Neural cell (in vitro differentiated cells): ENCODE results near the gene TMEM175.

Experiments used
- EP300 ChIP-seq: fragments of 450-650 bp; conservative IDR thresholded peaks from 2 replicates; pipeline ENCODE4 v1.6.1; 2014; ENCODE audit warnings: antibody characterized with exemption, mild to moderate bottlenecking, moderate library complexity; ENCODE audit not compliant: poor library complexity, severe bottlenecking
- EZH2 ChIP-seq: fragments of 200-600, 300-800 bp; shearing (Covaris generic), sonication (generic); IDR thresholded peaks from 2 replicates; pipeline ENCODE4 v1.6.1; 2014; ENCODE audit warnings: antibody characterized with exemption, low read length, borderline replicate concordance, mild to moderate bottlenecking; ENCODE audit not compliant: insufficient read depth, poor library complexity, severe bottlenecking
- MXI1 ChIP-seq: fragments of 450-650 bp; conservative IDR thresholded peaks from 2 replicates; pipeline ENCODE4 v1.6.1; 2014; ENCODE audit warnings: antibody characterized with exemption, mild to moderate bottlenecking; ENCODE audit not compliant: poor library complexity, severe bottlenecking
- RAD21 ChIP-seq: fragments of 450-650 bp; conservative IDR thresholded peaks from 2 replicates; pipeline ENCODE4 v1.6.1; 2014; ENCODE audit warnings: antibody characterized with exemption, mild to moderate bottlenecking, moderate library complexity
- TAF1 ChIP-seq: IDR thresholded peaks from 2 replicates; pipeline ENCODE4 v1.6.1; 2012; ENCODE audit warnings: low read depth
- TF ChIP-seq, protein P1 (sequence below): fragments of 450-650 bp; IDR thresholded peaks from 2 replicates; pipeline ENCODE4 v1.5.1; 2014; ENCODE audit warnings: antibody characterized with exemption, mild to moderate bottlenecking, moderate library complexity; ENCODE audit not compliant: poor library complexity, severe bottlenecking
- TF ChIP-seq, protein P2 (sequence below): IDR thresholded peaks from 2 replicates; pipeline ENCODE4 v1.6.1; 2012; ENCODE audit warnings: borderline replicate concordance

DNA sequence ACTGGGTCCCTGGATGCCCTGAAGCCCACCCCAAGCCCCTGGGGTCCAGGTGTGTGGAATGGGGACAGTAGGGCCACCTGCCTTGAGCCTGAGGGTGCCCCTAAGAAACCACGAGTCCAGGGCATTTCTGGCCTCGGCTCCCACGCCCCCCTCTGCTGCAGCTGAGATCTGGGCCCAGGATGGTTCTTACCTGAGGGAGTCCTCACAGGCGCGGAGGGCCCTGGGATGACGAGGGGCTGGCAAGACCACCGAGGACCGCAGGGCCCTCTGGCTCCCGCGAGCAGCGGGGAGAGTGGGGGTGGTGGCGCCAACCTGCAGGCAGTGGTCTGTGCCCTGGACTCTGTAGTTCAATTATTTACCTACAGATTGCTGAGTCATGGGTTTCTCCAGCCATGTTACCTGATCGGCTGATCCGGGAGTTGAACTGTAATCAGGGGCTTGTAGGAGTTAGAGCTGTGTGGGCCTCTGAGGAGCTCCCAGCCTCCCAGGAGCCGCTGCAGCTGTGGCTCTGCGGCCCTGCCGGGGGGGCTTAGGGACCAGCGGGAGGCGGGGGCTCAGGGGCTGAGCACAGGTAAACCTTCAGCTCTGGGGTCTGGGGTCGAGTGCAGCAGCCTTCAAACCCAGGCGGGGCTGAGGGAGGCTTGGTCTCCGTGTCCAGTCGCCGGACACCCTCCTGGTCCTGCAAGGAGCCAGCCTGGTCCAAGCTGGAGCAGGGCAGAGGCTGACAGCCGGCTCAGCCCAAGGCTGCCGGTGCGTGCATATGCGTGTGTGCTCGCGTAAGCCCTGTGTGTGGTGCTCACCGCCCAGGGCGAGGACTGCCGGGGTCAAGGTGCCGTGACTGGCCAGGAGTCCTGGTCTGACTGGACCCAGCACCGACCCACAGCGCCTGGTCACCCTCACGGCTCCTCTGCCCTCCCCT, 61.1 kb downstream of the TMEM175 start, which contains the start of gene SLC26A1:
- TF ChIP-seq MXI1 (no peak), RAD21 (no peak), TAF1 (no peak), EP300 (no peak), EZH2 (no peak)
- TF ChIP-seq, protein P1, sequence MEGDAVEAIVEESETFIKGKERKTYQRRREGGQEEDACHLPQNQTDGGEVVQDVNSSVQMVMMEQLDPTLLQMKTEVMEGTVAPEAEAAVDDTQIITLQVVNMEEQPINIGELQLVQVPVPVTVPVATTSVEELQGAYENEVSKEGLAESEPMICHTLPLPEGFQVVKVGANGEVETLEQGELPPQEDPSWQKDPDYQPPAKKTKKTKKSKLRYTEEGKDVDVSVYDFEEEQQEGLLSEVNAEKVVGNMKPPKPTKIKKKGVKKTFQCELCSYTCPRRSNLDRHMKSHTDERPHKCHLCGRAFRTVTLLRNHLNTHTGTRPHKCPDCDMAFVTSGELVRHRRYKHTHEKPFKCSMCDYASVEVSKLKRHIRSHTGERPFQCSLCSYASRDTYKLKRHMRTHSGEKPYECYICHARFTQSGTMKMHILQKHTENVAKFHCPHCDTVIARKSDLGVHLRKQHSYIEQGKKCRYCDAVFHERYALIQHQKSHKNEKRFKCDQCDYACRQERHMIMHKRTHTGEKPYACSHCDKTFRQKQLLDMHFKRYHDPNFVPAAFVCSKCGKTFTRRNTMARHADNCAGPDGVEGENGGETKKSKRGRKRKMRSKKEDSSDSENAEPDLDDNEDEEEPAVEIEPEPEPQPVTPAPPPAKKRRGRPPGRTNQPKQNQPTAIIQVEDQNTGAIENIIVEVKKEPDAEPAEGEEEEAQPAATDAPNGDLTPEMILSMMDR = no peak
- TF ChIP-seq, protein P2, sequence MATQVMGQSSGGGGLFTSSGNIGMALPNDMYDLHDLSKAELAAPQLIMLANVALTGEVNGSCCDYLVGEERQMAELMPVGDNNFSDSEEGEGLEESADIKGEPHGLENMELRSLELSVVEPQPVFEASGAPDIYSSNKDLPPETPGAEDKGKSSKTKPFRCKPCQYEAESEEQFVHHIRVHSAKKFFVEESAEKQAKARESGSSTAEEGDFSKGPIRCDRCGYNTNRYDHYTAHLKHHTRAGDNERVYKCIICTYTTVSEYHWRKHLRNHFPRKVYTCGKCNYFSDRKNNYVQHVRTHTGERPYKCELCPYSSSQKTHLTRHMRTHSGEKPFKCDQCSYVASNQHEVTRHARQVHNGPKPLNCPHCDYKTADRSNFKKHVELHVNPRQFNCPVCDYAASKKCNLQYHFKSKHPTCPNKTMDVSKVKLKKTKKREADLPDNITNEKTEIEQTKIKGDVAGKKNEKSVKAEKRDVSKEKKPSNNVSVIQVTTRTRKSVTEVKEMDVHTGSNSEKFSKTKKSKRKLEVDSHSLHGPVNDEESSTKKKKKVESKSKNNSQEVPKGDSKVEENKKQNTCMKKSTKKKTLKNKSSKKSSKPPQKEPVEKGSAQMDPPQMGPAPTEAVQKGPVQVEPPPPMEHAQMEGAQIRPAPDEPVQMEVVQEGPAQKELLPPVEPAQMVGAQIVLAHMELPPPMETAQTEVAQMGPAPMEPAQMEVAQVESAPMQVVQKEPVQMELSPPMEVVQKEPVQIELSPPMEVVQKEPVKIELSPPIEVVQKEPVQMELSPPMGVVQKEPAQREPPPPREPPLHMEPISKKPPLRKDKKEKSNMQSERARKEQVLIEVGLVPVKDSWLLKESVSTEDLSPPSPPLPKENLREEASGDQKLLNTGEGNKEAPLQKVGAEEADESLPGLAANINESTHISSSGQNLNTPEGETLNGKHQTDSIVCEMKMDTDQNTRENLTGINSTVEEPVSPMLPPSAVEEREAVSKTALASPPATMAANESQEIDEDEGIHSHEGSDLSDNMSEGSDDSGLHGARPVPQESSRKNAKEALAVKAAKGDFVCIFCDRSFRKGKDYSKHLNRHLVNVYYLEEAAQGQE = no peak
